Endometrial microvascular endothelial cells (primary cell): ENCODE data around the gene BLID. TPM values are rescaled to one million over a fixed set of nuclear protein-coding genes. Genes with fewer than 3 reads are reported as not detected.

Experiments used
- in situ Hi-C: cut with HindIII; loops from 2 replicates; pipeline ENCODE4 v1.10.0; 2017; ENCODE audit warnings: low sequenced_read_pairs, low pct_unique_long_range_greater_than_20kb; ENCODE audit errors: inconsistent ontology term
- total RNA-seq: library from RNA; depleted of rRNA; stranded (reverse); fragments of >200 nt; gene quantifications from one replicate; pipeline ENCODE4 v1.2.3, GENCODE V29; 2015; ENCODE audit errors: inconsistent ontology term

The BLID gene
- total RNA-seq, 1 donor from 2014 or later = 2.7 TPM

- in situ Hi-C loops = no loop called here
These were observed 21.2 kb downstream of the BLID start for GRCh38 chr11:122094836-122095235.

GRCh38 chr11:122093731-122094275, 22.2 kb downstream of the BLID start:
- in situ Hi-C loops = no loop called here

DNA sequence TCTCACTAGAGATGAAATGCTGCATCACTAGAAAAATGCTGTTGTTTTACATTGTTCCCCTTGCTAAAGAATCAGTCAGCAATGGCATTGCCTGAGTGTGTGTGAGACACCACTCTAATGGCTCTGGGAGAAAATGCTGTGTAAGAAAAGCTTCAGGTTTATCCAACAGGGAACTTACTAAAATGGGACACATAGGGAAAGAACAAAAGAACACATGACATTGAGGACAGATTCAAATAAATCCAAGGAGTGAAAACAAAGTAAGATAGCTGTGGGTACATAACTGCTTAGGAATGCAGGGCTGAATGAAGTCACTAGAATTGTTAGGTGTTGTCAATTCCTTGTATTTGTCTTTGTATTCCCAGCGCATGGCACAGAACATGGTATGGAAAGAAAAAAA, 24.2 kb downstream of the BLID start:
- in situ Hi-C loops = no loop called here

DNA sequence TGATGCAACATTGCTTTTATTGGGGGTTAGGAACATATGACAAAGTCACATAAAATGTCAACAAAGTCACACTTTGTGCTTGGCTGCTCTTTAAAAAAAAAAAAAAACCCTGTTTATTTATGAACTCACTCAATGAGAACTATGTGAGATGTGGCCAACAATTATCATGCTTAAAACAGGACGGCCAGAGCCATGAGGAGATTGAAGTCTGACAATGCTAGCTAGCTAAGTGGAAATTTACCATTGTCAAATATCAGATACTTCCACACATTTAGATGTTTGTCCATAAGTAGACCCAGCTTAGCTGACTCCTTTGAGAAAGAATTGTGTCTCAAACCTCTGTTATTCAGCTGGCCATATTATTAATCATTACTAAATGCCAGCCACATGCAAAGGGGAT, 26.9 kb downstream of the BLID start:
- in situ Hi-C loops = no loop called here

- in situ Hi-C loops = no loop called here
These were observed 30.3 kb downstream of the BLID start for GRCh38 chr11:122085712-122086111.

DNA sequence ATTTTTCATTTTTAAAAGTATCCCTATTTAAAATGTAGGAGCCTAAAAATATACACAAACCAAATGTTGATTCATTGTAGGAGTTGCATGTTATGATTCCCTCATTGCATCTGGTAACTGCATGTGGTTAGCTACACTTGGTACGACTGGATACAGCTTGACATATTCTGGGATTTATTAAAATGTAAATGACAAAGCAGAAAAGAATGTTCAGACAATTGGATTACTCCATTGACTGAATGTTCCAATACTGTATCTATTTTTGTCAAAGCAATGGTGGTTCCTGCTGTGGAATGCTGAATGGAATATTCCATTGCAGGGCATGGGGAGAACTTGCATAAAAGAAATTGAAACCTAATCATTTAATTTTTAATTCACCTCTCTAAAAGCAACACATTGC, 30.8 kb downstream of the BLID start:
- in situ Hi-C loops = no loop called here

- in situ Hi-C loops = no loop called here
These were observed 33.8 kb downstream of the BLID start for GRCh38 chr11:122082205-122082604.

DNA sequence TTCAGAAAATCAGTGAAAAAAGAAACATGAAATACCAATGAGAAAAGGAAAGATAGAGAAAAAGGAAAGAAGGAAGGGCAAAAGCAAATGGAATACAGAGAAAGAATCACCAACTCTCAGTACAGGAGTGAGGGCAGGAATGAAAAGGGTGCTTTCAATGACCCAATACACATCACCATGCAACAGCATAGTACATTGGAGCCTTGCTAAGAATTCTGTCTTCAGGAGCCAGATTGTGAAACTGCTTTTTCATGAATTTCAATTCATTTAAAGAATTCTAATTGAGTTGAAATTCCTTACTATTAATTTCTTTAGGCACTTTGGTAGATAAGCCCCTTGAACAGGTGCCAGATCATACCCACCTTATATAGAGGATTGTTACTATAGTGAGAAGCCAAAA, 34.9 kb downstream of the BLID start:
- in situ Hi-C loops = no loop called here

- in situ Hi-C loops = no loop called here
These were observed 38.6 kb downstream of the BLID start for GRCh38 chr11:122077459-122077858.

DNA sequence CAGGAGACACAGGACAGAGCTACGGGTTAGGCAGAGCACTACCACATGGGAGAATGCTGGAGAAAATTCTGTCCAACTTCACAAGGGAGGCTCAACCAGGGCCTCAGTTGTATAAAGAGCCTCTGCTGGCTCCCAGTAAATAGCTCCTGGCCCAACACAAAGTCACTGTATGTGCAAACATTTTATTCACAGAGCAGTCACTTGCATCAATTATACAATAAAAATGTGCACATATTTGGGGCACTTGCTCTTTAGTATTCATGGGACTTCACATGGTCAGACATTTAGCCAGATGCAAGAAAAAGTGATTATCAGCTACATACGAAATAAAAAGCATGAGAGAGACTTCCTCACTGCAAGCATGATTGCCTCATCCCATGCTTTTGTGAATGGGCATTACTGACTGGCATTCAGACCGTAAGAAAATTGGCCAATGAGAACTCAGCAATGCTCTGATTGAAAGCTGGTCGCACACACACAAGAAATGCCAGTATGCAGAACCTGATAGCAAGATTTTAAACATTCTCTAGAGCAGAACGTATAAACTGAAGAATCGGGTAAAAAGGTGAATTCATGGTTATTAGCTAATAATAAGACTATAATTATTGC, 39.4 kb downstream of the BLID start:
- in situ Hi-C loops = no loop called here

- in situ Hi-C loops = no loop called here
These were observed 41.0 kb downstream of the BLID start for GRCh38 chr11:122075016-122075415.

DNA sequence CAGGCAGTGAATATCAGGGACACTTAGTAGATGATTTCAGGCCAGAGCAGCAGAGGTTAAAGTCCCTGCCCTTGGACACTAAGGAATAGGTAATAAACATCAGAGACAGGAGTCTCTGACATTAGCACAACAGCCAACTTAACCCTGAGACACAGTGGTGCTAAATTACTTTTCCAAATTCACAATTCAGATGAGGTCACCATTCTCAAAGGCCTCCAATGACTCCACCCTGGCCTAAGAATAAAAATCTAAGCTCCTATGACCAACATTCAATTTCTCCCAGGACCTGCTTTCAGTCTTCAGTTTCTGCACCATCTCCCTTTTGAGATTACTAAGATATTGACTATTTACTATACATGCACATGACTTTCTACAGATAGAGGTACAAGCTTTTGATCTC, 42.0 kb downstream of the BLID start:
- in situ Hi-C loops = no loop called here

- in situ Hi-C loops = no loop called here
These were observed 44.3 kb downstream of the BLID start for GRCh38 chr11:122071709-122072202.

DNA sequence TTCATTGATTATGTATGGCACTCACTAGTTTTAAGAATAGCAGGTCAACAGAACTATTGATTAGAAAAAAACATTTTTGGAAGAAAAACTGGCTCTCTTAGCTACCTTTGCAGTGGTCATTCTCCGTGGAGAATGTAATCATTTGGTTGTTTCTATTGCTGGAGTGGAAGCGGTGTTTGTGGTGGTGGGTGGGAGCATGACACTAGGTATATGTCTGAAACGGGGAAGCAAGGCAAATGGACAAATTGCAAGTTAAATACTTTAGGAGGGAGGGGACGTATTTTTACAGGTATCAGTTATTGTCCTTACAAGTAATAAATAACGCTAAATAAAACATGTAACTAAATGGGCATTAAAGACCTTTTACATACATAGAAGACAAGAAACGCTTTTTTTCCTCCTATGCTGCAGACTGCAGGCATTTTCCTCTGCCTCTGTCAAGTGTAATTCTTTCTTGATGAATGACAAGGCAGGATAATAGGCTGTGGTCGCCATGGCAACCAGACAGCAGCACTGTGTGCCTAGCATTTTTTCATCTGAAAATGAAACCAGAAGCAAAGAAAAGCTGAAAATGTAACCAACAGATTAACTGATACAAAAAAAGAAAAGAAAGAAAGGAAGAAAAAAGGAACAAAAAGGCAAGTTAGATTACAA, 46.2 kb downstream of the BLID start:
- in situ Hi-C loops = no loop called here

DNA sequence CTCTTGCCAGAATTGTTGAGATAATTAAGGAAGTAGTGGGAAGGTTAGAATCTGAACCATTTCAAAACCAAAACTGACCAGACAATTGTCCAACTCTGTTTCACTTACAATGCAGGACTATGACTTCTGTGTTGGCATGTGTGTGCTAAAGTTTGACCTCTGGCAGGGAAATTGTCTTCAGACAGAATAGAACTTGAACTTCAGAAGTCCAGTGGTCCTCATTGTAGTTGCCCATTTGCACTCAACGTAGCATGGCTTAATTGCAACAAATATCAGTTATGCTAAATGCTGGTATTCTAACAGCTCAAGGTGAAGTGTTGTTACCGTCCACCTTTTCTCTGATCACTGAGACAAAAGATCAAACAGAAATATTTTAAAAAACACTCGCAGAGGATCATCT, 47.2 kb downstream of the BLID start:
- in situ Hi-C loops = no loop called here

- in situ Hi-C loops = no loop called here
These were observed 47.9 kb downstream of the BLID start for GRCh38 chr11:122068141-122068540.
